ENCODE measurements around the gene SLC25A25.
"Not testable (repeated sequence)": the region's sequence is repeated elsewhere in the genome, so short reads cannot be mapped to it uniquely, and the experiment has no call there.

SLC25A25 gene

GRCh38 chr9:128053560-128053959 lies 14.5 kb upstream of the SLC25A25 start:
- DNase-seq, result no peak

GRCh38 chr9:128054087-128054486 lies 13.9 kb upstream of the SLC25A25 start:
- no peak for DNase-seq

- no peak for DNase-seq
Measured at GRCh38 chr9:128055344-128056040, 12.5 kb upstream of the SLC25A25 start.

GRCh38 chr9:128056086-128056485 lies 11.9 kb upstream of the SLC25A25 start:
- DNase-seq, result no peak

GRCh38 chr9:128056887-128057723 lies 10.9 kb upstream of the SLC25A25 start:
- DNase-seq, result no peak

- DNase-seq, result no peak
Measured at GRCh38 chr9:128057724-128058409, 10.2 kb upstream of the SLC25A25 start.

GRCh38 chr9:128059365-128059983 lies 8.6 kb upstream of the SLC25A25 start:
- DNase-seq, result no peak

GRCh38 chr9:128061275-128061960 lies 6.6 kb upstream of the SLC25A25 start:
- peak; percentile 50 for DNase-seq

GRCh38 chr9:128062279-128062678 lies 5.8 kb upstream of the SLC25A25 start:
- no peak for DNase-seq

- no peak for DNase-seq
Measured at GRCh38 chr9:128062846-128063831, 4.9 kb upstream of the SLC25A25 start.

GRCh38 chr9:128065907-128066712 lies 1.9 kb upstream of the SLC25A25 start:
- no peak for DNase-seq

GRCh38 chr9:128066713-128067644 lies 1.1 kb upstream of the SLC25A25 start, which contains the start of gene NAIF1:
NAIF1 (minus strand) TSS chr9:128067320; CDS start chr9:128067101, 219 bp downstream.
- peak; percentile 97 for DNase-seq

- DNase-seq, result no peak
Measured at GRCh38 chr9:128068386-128069205, 564 bp downstream of the SLC25A25 start.

- no peak for DNase-seq
Measured at GRCh38 chr9:128070874-128071273, 2.8 kb downstream of the SLC25A25 start.

GRCh38 chr9:128071475-128071874 lies 3.4 kb downstream of the SLC25A25 start:
- DNase-seq, result not testable (repeated sequence)

GRCh38 chr9:128072144-128073021 lies 4.4 kb downstream of the SLC25A25 start:
- no peak for DNase-seq

- no peak for DNase-seq
Measured at GRCh38 chr9:128073253-128073886, 5.3 kb downstream of the SLC25A25 start.

All from GDM1 (cell line).